ENCODE results near the gene GNAI2. TPM values are rescaled to one million over a fixed set of nuclear protein-coding genes. Genes with fewer than 3 reads are reported as not detected.
"Not testable (repeated sequence)": the region's sequence is repeated elsewhere in the genome, so short reads cannot be mapped to it uniquely, and the experiment has no call there.

The GNAI2 gene
- polyA plus RNA-seq, 3 donors: 914 to 1,492 (median 1,165) TPM

GRCh38 chr3:50279255-50280016 lies 43.4 kb downstream of the GNAI2 start:
- Mint-ChIP-seq H3K27ac (no peak overlapping the region), H3K27me3 (ENCODE audit: low read depth in 3 of 3) (peaks cover 34 to 47% (median 41%) of the 10 kb centered on the region in 3 donors), H3K4me3 (no peak overlapping the region), H3K36me3 (peaks cover 4 to 5% of the 10 kb centered on the region in 2 donors), H3K4me1 (peaks cover 16% of the 10 kb centered on the region), H3K9me3 (peaks cover 0 to 14% (median 10%) of the 10 kb centered on the region in 7 donors)
- H3K9ac ChIP-seq (ENCODE audit: insufficient read depth, low read length, poor library complexity, severe bottlenecking): no peak overlapping the region
- H3K27me3 ChIP-seq (ENCODE audit: control insufficient read depth in 2 of 2, insufficient read depth in 2 of 2, low read length in 2 of 2): peaks cover 19 to 35% of the 10 kb centered on the region in 2 donors
- H3K4me3 ChIP-seq (replicated peaks in 1 of 3; ENCODE audit: low read depth in 2 of 3, low read length in 3 of 3): no peak overlapping the region
- H3K27ac ChIP-seq (ENCODE audit: low read depth in 1 of 2, low read length in 2 of 2): no peak overlapping the region
- no peak overlapping the region for H3K4me2 ChIP-seq (replicated peaks; ENCODE audit: extremely low read depth, low read length, poor library complexity, severe bottlenecking)
- no peak overlapping the region for H2AFZ ChIP-seq (ENCODE audit: insufficient read depth, low read depth, low read length, poor library complexity, severe bottlenecking)
- TF ChIP-seq, protein P1, sequence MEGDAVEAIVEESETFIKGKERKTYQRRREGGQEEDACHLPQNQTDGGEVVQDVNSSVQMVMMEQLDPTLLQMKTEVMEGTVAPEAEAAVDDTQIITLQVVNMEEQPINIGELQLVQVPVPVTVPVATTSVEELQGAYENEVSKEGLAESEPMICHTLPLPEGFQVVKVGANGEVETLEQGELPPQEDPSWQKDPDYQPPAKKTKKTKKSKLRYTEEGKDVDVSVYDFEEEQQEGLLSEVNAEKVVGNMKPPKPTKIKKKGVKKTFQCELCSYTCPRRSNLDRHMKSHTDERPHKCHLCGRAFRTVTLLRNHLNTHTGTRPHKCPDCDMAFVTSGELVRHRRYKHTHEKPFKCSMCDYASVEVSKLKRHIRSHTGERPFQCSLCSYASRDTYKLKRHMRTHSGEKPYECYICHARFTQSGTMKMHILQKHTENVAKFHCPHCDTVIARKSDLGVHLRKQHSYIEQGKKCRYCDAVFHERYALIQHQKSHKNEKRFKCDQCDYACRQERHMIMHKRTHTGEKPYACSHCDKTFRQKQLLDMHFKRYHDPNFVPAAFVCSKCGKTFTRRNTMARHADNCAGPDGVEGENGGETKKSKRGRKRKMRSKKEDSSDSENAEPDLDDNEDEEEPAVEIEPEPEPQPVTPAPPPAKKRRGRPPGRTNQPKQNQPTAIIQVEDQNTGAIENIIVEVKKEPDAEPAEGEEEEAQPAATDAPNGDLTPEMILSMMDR (IDR thresholded peaks at IDR 0.05): no peak
- 100% methylated on average over 1 of the region's 8 CpGs for WGBS (ENCODE audit: insufficient coverage)
- intact Hi-C loops (cut with micrococcal nuclease): no loop called here
- H3K79me2 ChIP-seq (ENCODE audit: insufficient read depth, low read length): no peaks in the 10 kb centered on the region
- DNase-seq: no peak
- H3K9me3 ChIP-seq (replicated peaks in 1 of 2; ENCODE audit: control insufficient read depth in 1 of 2, insufficient read depth in 1 of 2, low read length in 2 of 2): peaks cover 3 to 9% of the 10 kb centered on the region in 2 donors
- H3K4me1 ChIP-seq (ENCODE audit: control insufficient read depth in 1 of 2, insufficient read depth in 2 of 2, low read length in 2 of 2): peaks cover 5 to 17% of the 10 kb centered on the region in 2 donors
- no peaks in the 10 kb centered on the region for H4K20me1 ChIP-seq (ENCODE audit: insufficient read depth, low read length)
- H3K36me3 ChIP-seq (replicated peaks in 1 of 2; ENCODE audit: control insufficient read depth in 1 of 2, insufficient read depth in 2 of 2, low read length in 2 of 2): no peaks in the 10 kb centered on the region

GRCh38 chr3:50284121-50284520 lies 48.1 kb downstream of the GNAI2 start:
- H3K9me3 Mint-ChIP-seq; DNase-seq; H2AFZ ChIP-seq (ENCODE audit: insufficient read depth, low read depth, low read length, poor library complexity, severe bottlenecking); H3K4me2 ChIP-seq (replicated peaks; ENCODE audit: extremely low read depth, low read length, poor library complexity, severe bottlenecking); H3K4me1 Mint-ChIP-seq; H4K20me1 ChIP-seq (ENCODE audit: insufficient read depth, low read length); H3K79me2 ChIP-seq (ENCODE audit: insufficient read depth, low read length); H3K4me1 ChIP-seq (ENCODE audit: control insufficient read depth in 1 of 2, insufficient read depth in 2 of 2, low read length in 2 of 2); H3K27ac Mint-ChIP-seq; intact Hi-C loops (cut with micrococcal nuclease); H3K9me3 ChIP-seq (replicated peaks in 1 of 2; ENCODE audit: control insufficient read depth in 1 of 2, insufficient read depth in 1 of 2, low read length in 2 of 2); H3K4me3 Mint-ChIP-seq; H3K27ac ChIP-seq (ENCODE audit: low read depth in 1 of 2, low read length in 2 of 2); H3K4me3 ChIP-seq (replicated peaks in 1 of 3; ENCODE audit: low read depth in 2 of 3, low read length in 3 of 3); H3K27me3 Mint-ChIP-seq (ENCODE audit: low read depth in 3 of 3); H3K9ac ChIP-seq (ENCODE audit: insufficient read depth, low read length, poor library complexity, severe bottlenecking); H3K27me3 ChIP-seq (ENCODE audit: control insufficient read depth in 2 of 2, insufficient read depth in 2 of 2, low read length in 2 of 2): not testable (repeated sequence)
- 100% methylated on average over 2 of the region's 6 CpGs for WGBS (ENCODE audit: insufficient coverage)
- peaks cover 17 to 20% of the 10 kb centered on the region in 2 donors for H3K36me3 Mint-ChIP-seq
- peaks cover 23 to 27% of the 10 kb centered on the region in 2 donors for H3K36me3 ChIP-seq (replicated peaks in 1 of 2; ENCODE audit: control insufficient read depth in 1 of 2, insufficient read depth in 2 of 2, low read length in 2 of 2)
